A549 (cell line): Measurements from ENCODE around the gene UNC13B. TPM values are rescaled to one million over a fixed set of nuclear protein-coding genes. Genes with fewer than 3 reads are reported as not detected.
A peak's percentile ranks its signal among the peaks of the same experiment; 100 is the strongest.

ENCODE experiments used
- ATAC-seq, 2 experiments: fragments of 200-7000 bp in 1 of 2; fragments of >200 bp in 1 of 2; cut with Nextera tagmentation in 1 of 2; cut with Tn5 transposase in 1 of 2; 3 replicates each; pipeline versions ENCODE4 v1.8.0 to v1.9.1; 2018 to 2020; ENCODE audit warnings: mild to moderate bottlenecking in 1 of 2, moderate library complexity in 1 of 2
- CTCF ChIA-PET: fragments of 300-600 bp; sonication (Branson Sonifier 250); formaldehyde crosslinking; extraction: SDS; loops from one replicate; lab custom pipeline; 2021; ENCODE audit warnings: antibody characterized with exemption, inconsistent platforms; lab: Yijun Ruan, JAX
- POLR2A ChIA-PET: fragments of 350-600 bp; formaldehyde crosslinking; extraction: SDS; loops from one replicate; lab custom pipeline; 2021; ENCODE audit warnings: antibody characterized with exemption, inconsistent platforms; lab: Yijun Ruan, JAX
- DNase-seq, 2 experiments: peaks; one replicate each; pipeline versions ENCODE4 v3.0.0 to v3.0.0-alpha.2; 2011 to 2016; ENCODE audit warnings: low read depth in 1 of 2, low spot score in 1 of 2
- FAIRE-seq: peaks from 2 replicates; lab custom pipeline; 2011; peaks lifted over from hg19 to GRCh38; lab: Jason Lieb, UNC
- H3K27ac ChIP-seq, 2 experiments: fragments of >200 bp; sonication (Bioruptor Twin); formaldehyde crosslinking; 3 replicates each; pipeline ENCODE4 v1.5.1; 2016 to 2017
- H3K4me1 ChIP-seq: fragments of >200 bp; sonication (Bioruptor Twin); formaldehyde crosslinking; 3 replicates; pipeline ENCODE4 v1.6.1; 2016
- H3K4me2 ChIP-seq: fragments of >200 bp; sonication (Bioruptor Twin); formaldehyde crosslinking; 3 replicates; pipeline ENCODE4 v1.6.1; 2016
- H3K4me3 ChIP-seq: fragments of >200 bp; sonication (Bioruptor Twin); formaldehyde crosslinking; 3 replicates; pipeline ENCODE4 v1.5.1; 2016
- H3K9me3 ChIP-seq: fragments of >200 bp; sonication (Bioruptor Twin); formaldehyde crosslinking; 3 replicates; pipeline ENCODE4 v1.6.1; 2016
- BHLHE40 ChIP-seq: IDR thresholded peaks from 2 replicates; pipeline ENCODE4 v1.6.1; 2012; ENCODE audit warnings: low read depth, low read length, inconsistent platforms
- CBX2 ChIP-seq: fragments of 200-600 bp; sonication (generic); IDR thresholded peaks from 2 replicates; pipeline ENCODE4 v1.6.1; 2016; ENCODE audit warnings: low read depth, mild to moderate bottlenecking, borderline replicate concordance
- CHD2 ChIP-seq: fragments of 150-350 bp; IDR thresholded peaks from 2 replicates; pipeline ENCODE4 v1.6.1; 2014; ENCODE audit warnings: low read length; ENCODE audit not compliant: partially characterized antibody
- CHD4 ChIP-seq: fragments of 200-600 bp; sonication (generic); IDR thresholded peaks from 2 replicates; pipeline ENCODE4 v1.6.1; 2016; ENCODE audit warnings: antibody characterized with exemption, mild to moderate bottlenecking, borderline replicate concordance
- EHF ChIP-seq: fragments of 250-450 bp; sonication (Bioruptor Pico); IDR thresholded peaks from 2 replicates; pipeline ENCODE4 v1.5.0; 2020; ENCODE audit warnings: mild to moderate bottlenecking
- ESRRA ChIP-seq: fragments of 150-350 bp; IDR thresholded peaks from 2 replicates; pipeline ENCODE4 v1.6.1; 2014; ENCODE audit warnings: mild to moderate bottlenecking, low read length, borderline replicate concordance
- HEYL ChIP-seq: fragments of 250-450 bp; sonication (Bioruptor Pico); IDR thresholded peaks from 2 replicates; pipeline ENCODE4 v1.8.0; 2021; ENCODE audit warnings: mild to moderate bottlenecking, moderate library complexity
- HMGXB4 ChIP-seq: fragments of 250-450 bp; sonication (Bioruptor Pico); IDR thresholded peaks from 2 replicates; pipeline ENCODE4 v1.5.0; 2021; ENCODE audit warnings: mild to moderate bottlenecking, moderate library complexity, borderline replicate concordance
- HOXB13 ChIP-seq: fragments of 250-450 bp; sonication (Bioruptor Pico); IDR thresholded peaks from 2 replicates; pipeline ENCODE4 v1.5.0; 2020; ENCODE audit warnings: low read depth, mild to moderate bottlenecking, moderate library complexity
- HOXB5 ChIP-seq: fragments of 250-450 bp; sonication (Bioruptor Pico); IDR thresholded peaks from 2 replicates; pipeline ENCODE4 v1.5.0; 2020; ENCODE audit warnings: mild to moderate bottlenecking, moderate library complexity
- KDM1A ChIP-seq: fragments of 200-600 bp; sonication (generic); IDR thresholded peaks from 2 replicates; pipeline ENCODE4 v1.6.1; 2016; ENCODE audit warnings: low read depth, mild to moderate bottlenecking
- KDM5A ChIP-seq: fragments of 200-600 bp; sonication (generic); IDR thresholded peaks from 2 replicates; pipeline ENCODE4 v1.6.1; 2016; ENCODE audit warnings: antibody characterized with exemption, mild to moderate bottlenecking
- MAFK ChIP-seq: fragments of 450-650 bp; IDR thresholded peaks from 2 replicates; pipeline ENCODE4 v1.6.1; 2014; ENCODE audit not compliant: partially characterized antibody
- MAZ ChIP-seq: fragments of 150-350 bp; IDR thresholded peaks from 2 replicates; pipeline ENCODE4 v1.6.1; 2014; ENCODE audit warnings: antibody characterized with exemption, low read depth, low read length, borderline replicate concordance
- MYC ChIP-seq: IDR thresholded peaks from 2 replicates; pipeline ENCODE4 v1.6.1; 2012; ENCODE audit warnings: mild to moderate bottlenecking, inconsistent platforms, low read length, improper control_type of control experiment, borderline replicate concordance
- NPAS2 ChIP-seq: fragments of 250-450 bp; sonication (Bioruptor Pico); IDR thresholded peaks from 2 replicates; pipeline ENCODE4 v1.8.0; 2022; ENCODE audit warnings: mild to moderate bottlenecking, moderate library complexity, borderline replicate concordance
- POLR2AphosphoS2 ChIP-seq: conservative IDR thresholded peaks from 2 replicates; pipeline ENCODE4 v1.6.1; 2012; ENCODE audit warnings: low read length, improper control_type of control experiment, inconsistent platforms
- RAD21 ChIP-seq, 2 experiments: fragments of >200 bp in 1 of 2; sonication (Bioruptor Twin) in 1 of 2; formaldehyde crosslinking in 1 of 2; IDR thresholded peaks in 1 of 2; conservative IDR thresholded peaks in 1 of 2; 2 replicates in 1 of 2; 3 replicates in 1 of 2; pipeline ENCODE4 v1.6.1; 2012 to 2018; ENCODE audit warnings: inconsistent platforms in 1 of 2
- RARB ChIP-seq: fragments of 250-450 bp; sonication (Bioruptor Pico); IDR thresholded peaks from 2 replicates; pipeline ENCODE4 v1.8.0; 2021; ENCODE audit warnings: mild to moderate bottlenecking, moderate library complexity
- SREBF2 ChIP-seq: fragments of 450-650 bp; IDR thresholded peaks from 2 replicates; pipeline ENCODE4 v1.6.1; 2014; ENCODE audit warnings: mild to moderate bottlenecking, moderate library complexity
- ZC3H11A ChIP-seq: fragments of 450-650 bp; IDR thresholded peaks from 2 replicates; pipeline ENCODE4 v1.6.1; 2014; ENCODE audit warnings: antibody characterized with exemption, mild to moderate bottlenecking
- ZNF302 ChIP-seq: fragments of 250-450 bp; sonication (Bioruptor Pico); IDR thresholded peaks from 2 replicates; pipeline ENCODE4 v1.9.0; 2021; ENCODE audit warnings: inconsistent platforms, mild to moderate bottlenecking, moderate library complexity
- WGBS: methylation state at CpG from one replicate; pipeline ENCODE4 v1.1.6; 2017; ENCODE audit errors: missing lambda C conversion rate; 5-methylcytosine and 5-hydroxymethylcytosine counted together
- polyA plus RNA-seq, 4 experiments: library from polyadenylated mRNA; depleted of rRNA in 3 of 4; stranded (reverse); fragments of >200 nt; fragmentation: RNase III in 1 of 4; extraction: RNeasy Plus Mini Kit Qiagen cat#74134 plus additional on column Dnase treatment in 1 of 4; gene quantifications; 2 replicates in 3 of 4; 3 replicates in 1 of 4; pipeline ENCODE4 v1.2.3, GENCODE V29; 2011 to 2017
- TF ChIP-seq, protein P1 (sequence below): fragments of 150-350 bp; IDR thresholded peaks from 2 replicates; pipeline ENCODE4 v1.6.1; 2014; ENCODE audit warnings: low read depth, mild to moderate bottlenecking, low read length
- TF ChIP-seq, protein P2 (sequence below): fragments of 450-650 bp; IDR thresholded peaks from 2 replicates; pipeline ENCODE4 v1.6.1; 2014; ENCODE audit warnings: antibody characterized with exemption

UNC13B gene
- polyA plus RNA-seq, 2 of the 4 experiments (the other 2 are of a cell fraction): 9.9 to 17.8 TPM

DNA sequence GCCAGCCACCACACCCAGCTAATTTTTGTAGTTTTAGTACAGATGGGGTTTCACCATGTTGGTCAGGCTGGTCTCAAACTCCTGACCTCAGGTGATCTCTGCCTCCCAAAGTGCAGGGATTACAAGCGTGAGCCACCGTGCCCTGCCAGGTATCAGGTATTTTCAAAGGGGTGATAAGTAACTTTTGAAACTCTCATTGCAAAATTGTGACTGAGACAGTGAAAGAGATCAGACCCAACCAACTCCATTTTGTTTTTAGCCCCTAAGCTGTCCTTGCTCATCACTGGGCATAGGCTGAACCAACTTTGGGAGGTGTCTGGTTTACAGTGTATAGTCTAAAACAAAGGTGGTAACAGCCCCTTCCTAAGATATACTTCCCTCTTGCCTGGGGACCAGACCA, 29.3 kb downstream of the UNC13B start:
- no peak overlapping the region for H3K4me3 ChIP-seq
- ATAC-seq: no peak
- TF ChIP-seq HOXB5 (CRISPR knock-in tag): no peak
- TF ChIP-seq, all 56 proteins: peak for 0
- no peak for FAIRE-seq
- DNase-seq: no peak
- WGBS: 91% methylated on average over 2 of the region's 2 CpGs
- no peak overlapping the region for H3K27ac ChIP-seq
- peaks cover 36% of the 10 kb centered on the region for H3K9me3 ChIP-seq
- no peaks in the 10 kb centered on the region for H3K4me1 ChIP-seq
- no peak overlapping the region for H3K4me2 ChIP-seq
- CTCF ChIA-PET: interaction anchor here (0.6 kb wide), 1 partner anchor 229 kb away, joined by 4 read pairs; no protein-coding TSS in a partner anchor
- POLR2A ChIA-PET: no interaction called here

GRCh38 chr9:35193762-35194161, 32.0 kb downstream of the UNC13B start:
- ChIA-PET CTCF (no interaction called here), POLR2A (no interaction called here)
- H3K27ac ChIP-seq: no peak overlapping the region
- DNase-seq (no peak), FAIRE-seq (no peak), ATAC-seq (no peak)
- no peaks in the 10 kb centered on the region for H3K4me1 ChIP-seq
- no peak overlapping the region for H3K4me3 ChIP-seq
- 81% methylated on average over 4 of the region's 4 CpGs for WGBS
- no peak overlapping the region for H3K4me2 ChIP-seq
- peaks cover 48% of the 10 kb centered on the region for H3K9me3 ChIP-seq
- peak; percentile 85; the same call in 1 of the 2 replicates for TF ChIP-seq ESRRA
- no peak for TF ChIP-seq SREBF2
- TF ChIP-seq MAZ: no peak
- 0 out of 5 replicates have a peak, but pooled peaks of 1 of the 2 experiments have one; percentile 30 for TF ChIP-seq RAD21 (conservative IDR thresholded peaks at IDR 0.05 in 1 of 2, IDR thresholded peaks at IDR 0.05 in 1 of 2)
- TF ChIP-seq KDM1A: no peak

- ChIA-PET CTCF (no interaction called here), POLR2A (no interaction called here)
- H3K27ac ChIP-seq: no peak overlapping the region
- H3K9me3 ChIP-seq: peaks cover 48% of the 10 kb centered on the region
- no peak overlapping the region for H3K4me3 ChIP-seq
- H3K4me2 ChIP-seq: no peak overlapping the region
- FAIRE-seq (no peak), DNase-seq (no peak), ATAC-seq (no peak)
- TF ChIP-seq HMGXB4 (CRISPR knock-in tag): no peak
- TF ChIP-seq, protein P1, sequence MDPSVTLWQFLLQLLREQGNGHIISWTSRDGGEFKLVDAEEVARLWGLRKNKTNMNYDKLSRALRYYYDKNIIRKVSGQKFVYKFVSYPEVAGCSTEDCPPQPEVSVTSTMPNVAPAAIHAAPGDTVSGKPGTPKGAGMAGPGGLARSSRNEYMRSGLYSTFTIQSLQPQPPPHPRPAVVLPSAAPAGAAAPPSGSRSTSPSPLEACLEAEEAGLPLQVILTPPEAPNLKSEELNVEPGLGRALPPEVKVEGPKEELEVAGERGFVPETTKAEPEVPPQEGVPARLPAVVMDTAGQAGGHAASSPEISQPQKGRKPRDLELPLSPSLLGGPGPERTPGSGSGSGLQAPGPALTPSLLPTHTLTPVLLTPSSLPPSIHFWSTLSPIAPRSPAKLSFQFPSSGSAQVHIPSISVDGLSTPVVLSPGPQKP: no peak
- TF ChIP-seq, protein P2, sequence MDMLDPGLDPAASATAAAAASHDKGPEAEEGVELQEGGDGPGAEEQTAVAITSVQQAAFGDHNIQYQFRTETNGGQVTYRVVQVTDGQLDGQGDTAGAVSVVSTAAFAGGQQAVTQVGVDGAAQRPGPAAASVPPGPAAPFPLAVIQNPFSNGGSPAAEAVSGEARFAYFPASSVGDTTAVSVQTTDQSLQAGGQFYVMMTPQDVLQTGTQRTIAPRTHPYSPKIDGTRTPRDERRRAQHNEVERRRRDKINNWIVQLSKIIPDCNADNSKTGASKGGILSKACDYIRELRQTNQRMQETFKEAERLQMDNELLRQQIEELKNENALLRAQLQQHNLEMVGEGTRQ: no peak
- TF ChIP-seq MAFK: peak; percentile 52
- no peak for TF ChIP-seq HEYL (CRISPR knock-in tag)
- H3K4me1 ChIP-seq: no peaks in the 10 kb centered on the region
- 65% methylated on average over 1 of the region's 1 CpG for WGBS
Measured at GRCh38 chr9:35195683-35196082, 33.9 kb downstream of the UNC13B start.

- WGBS: 88% methylated on average over 4 of the region's 4 CpGs
- TF ChIP-seq CHD4: no peak
- no peak for TF ChIP-seq BHLHE40
- no peak for TF ChIP-seq NPAS2 (CRISPR knock-in tag)
- no peak for TF ChIP-seq HOXB13 (CRISPR knock-in tag)
- no peak for TF ChIP-seq ZC3H11A
- TF ChIP-seq ZNF302 (CRISPR knock-in tag): no peak
- no peak for TF ChIP-seq EHF (CRISPR knock-in tag)
- no peak for TF ChIP-seq CBX2
- no peak for TF ChIP-seq KDM5A
- no peak for TF ChIP-seq POLR2AphosphoS2
- no peak for TF ChIP-seq MYC
- no peak for TF ChIP-seq MAFK
- no peak for TF ChIP-seq SREBF2
- TF ChIP-seq RARB (CRISPR knock-in tag): no peak
- no peak for TF ChIP-seq HOXB5 (CRISPR knock-in tag)
- no peak for TF ChIP-seq CHD2
- Histone ChIP-seq H3K9me3 (peaks cover 27% of the 10 kb centered on the region), H3K27ac (no peak overlapping the region), H3K4me2 (no peak overlapping the region), H3K4me3 (no peak overlapping the region), H3K4me1 (no peaks in the 10 kb centered on the region)
- ATAC-seq (no peak), DNase-seq (no peak), FAIRE-seq (no peak)
- POLR2A ChIA-PET: no interaction called here
- CTCF ChIA-PET: no interaction called here
Measured at GRCh38 chr9:35198191-35198590, 36.4 kb downstream of the UNC13B start.
